Measurements from ENCODE around the gene GRAMD1B.
A peak's percentile ranks its signal among the peaks of the same experiment; 100 is the strongest.

The GRAMD1B gene

GRCh38 chr11:123578778-123579481 lies 148.9 kb downstream of the GRAMD1B start:
- no CpG with 5 or more reads among the region's 15 CpGs for WGBS (ENCODE audit: insufficient coverage, insufficient read length)

DNA sequence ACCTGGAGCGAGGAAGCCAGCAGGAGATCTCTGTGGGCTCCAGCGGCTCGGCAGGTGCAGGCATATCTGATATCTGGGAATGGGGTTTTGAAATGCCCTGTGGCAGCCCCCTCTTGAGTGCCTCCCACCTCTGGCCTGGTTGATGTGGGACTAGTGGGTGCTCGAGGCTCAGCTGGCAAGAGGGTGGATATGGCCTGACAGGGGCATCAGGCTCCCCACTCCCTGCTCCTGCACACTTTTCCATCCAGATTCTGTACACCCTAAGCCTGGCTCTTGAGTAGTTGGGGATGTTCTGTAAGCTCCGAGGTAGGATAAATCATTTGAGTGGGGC lies 149.4 kb downstream of the GRAMD1B start:
- no peak for DNase-seq (ENCODE audit: low read depth, low spot score)
- H3K4me3 ChIP-seq (ENCODE audit: low read length), result no peak overlapping the region
- H3K36me3 ChIP-seq (ENCODE audit: control insufficient read depth, insufficient read depth, low read length), result no peaks in the 10 kb centered on the region
- no peak overlapping the region for H3K27ac ChIP-seq (ENCODE audit: low read length)
- WGBS (ENCODE audit: insufficient coverage, insufficient read length), result no CpG with 5 or more reads among the region's 5 CpGs
- H3K4me1 ChIP-seq (ENCODE audit: control insufficient read depth, insufficient read depth, low read length), result no peaks in the 10 kb centered on the region
- no peaks in the 10 kb centered on the region for H3K9me3 ChIP-seq (ENCODE audit: control insufficient read depth, insufficient read depth, low read length)
- no peaks in the 10 kb centered on the region for H3K27me3 ChIP-seq (ENCODE audit: control insufficient read depth, insufficient read depth, low read length)

More at GRCh38 chr11:123578778-123579481, 148.9 kb downstream of the GRAMD1B start:
- no peaks in the 10 kb centered on the region for H3K9me3 ChIP-seq (ENCODE audit: control insufficient read depth, insufficient read depth, low read length)
- no peak overlapping the region for H3K4me3 ChIP-seq (ENCODE audit: low read length)
- DNase-seq (ENCODE audit: low read depth, low spot score), result no peak
- no peak overlapping the region for H3K27ac ChIP-seq (ENCODE audit: low read length)
- no peaks in the 10 kb centered on the region for H3K4me1 ChIP-seq (ENCODE audit: control insufficient read depth, insufficient read depth, low read length)
- no peaks in the 10 kb centered on the region for H3K36me3 ChIP-seq (ENCODE audit: control insufficient read depth, insufficient read depth, low read length)
- H3K27me3 ChIP-seq (ENCODE audit: control insufficient read depth, insufficient read depth, low read length), result no peaks in the 10 kb centered on the region

DNA sequence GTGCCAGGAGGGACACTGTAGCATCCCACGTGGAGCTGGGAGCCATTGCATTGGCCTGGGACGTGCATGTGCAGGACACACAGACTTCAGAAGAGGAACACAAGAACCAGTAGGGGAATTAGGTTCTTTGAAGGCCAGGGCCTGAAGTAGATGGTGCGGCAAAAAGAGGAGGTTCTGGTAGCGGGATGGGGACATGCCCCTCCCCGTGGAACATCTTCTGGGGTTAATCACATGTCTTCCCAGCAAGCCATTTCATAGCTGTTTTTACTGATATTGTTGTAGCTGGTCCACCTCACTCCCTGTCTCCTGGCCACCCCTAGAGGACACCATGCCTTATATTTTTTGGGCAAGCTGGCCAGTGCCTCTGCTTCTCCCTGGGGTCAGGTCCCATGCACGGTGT lies 150.1 kb downstream of the GRAMD1B start:
- Histone ChIP-seq H3K4me3 (ENCODE audit: low read length) (no peak overlapping the region), H3K36me3 (ENCODE audit: control insufficient read depth, insufficient read depth, low read length) (no peaks in the 10 kb centered on the region), H3K9me3 (ENCODE audit: control insufficient read depth, insufficient read depth, low read length) (no peaks in the 10 kb centered on the region), H3K4me1 (ENCODE audit: control insufficient read depth, insufficient read depth, low read length) (no peaks in the 10 kb centered on the region), H3K27me3 (ENCODE audit: control insufficient read depth, insufficient read depth, low read length) (no peaks in the 10 kb centered on the region), H3K27ac (ENCODE audit: low read length) (no peak overlapping the region)
- WGBS (ENCODE audit: insufficient coverage, insufficient read length), result no CpG with 5 or more reads among the region's 6 CpGs
- DNase-seq (ENCODE audit: low read depth, low spot score), result no peak

GRCh38 chr11:123580557-123581275 lies 150.6 kb downstream of the GRAMD1B start:
- WGBS (ENCODE audit: insufficient coverage, insufficient read length), result no CpG with 5 or more reads among the region's 25 CpGs
- H3K27me3 ChIP-seq (ENCODE audit: control insufficient read depth, insufficient read depth, low read length), result no peaks in the 10 kb centered on the region
- H3K4me1 ChIP-seq (ENCODE audit: control insufficient read depth, insufficient read depth, low read length), result no peaks in the 10 kb centered on the region
- H3K9me3 ChIP-seq (ENCODE audit: control insufficient read depth, insufficient read depth, low read length), result no peaks in the 10 kb centered on the region
- no peak overlapping the region for H3K4me3 ChIP-seq (ENCODE audit: low read length)
- H3K27ac ChIP-seq (ENCODE audit: low read length), result no peak overlapping the region
- peak; percentile 68 for DNase-seq (ENCODE audit: low read depth, low spot score)
- H3K36me3 ChIP-seq (ENCODE audit: control insufficient read depth, insufficient read depth, low read length), result no peaks in the 10 kb centered on the region

GRCh38 chr11:123581651-123582399 lies 151.8 kb downstream of the GRAMD1B start:
- Histone ChIP-seq H3K36me3 (ENCODE audit: control insufficient read depth, insufficient read depth, low read length) (no peaks in the 10 kb centered on the region), H3K4me1 (ENCODE audit: control insufficient read depth, insufficient read depth, low read length) (no peaks in the 10 kb centered on the region), H3K9me3 (ENCODE audit: control insufficient read depth, insufficient read depth, low read length) (no peaks in the 10 kb centered on the region), H3K4me3 (ENCODE audit: low read length) (no peak overlapping the region), H3K27me3 (ENCODE audit: control insufficient read depth, insufficient read depth, low read length) (no peaks in the 10 kb centered on the region), H3K27ac (ENCODE audit: low read length) (no peak overlapping the region)
- no CpG with 5 or more reads among the region's 22 CpGs for WGBS (ENCODE audit: insufficient coverage, insufficient read length)
- DNase-seq (ENCODE audit: low read depth, low spot score), result no peak

DNA sequence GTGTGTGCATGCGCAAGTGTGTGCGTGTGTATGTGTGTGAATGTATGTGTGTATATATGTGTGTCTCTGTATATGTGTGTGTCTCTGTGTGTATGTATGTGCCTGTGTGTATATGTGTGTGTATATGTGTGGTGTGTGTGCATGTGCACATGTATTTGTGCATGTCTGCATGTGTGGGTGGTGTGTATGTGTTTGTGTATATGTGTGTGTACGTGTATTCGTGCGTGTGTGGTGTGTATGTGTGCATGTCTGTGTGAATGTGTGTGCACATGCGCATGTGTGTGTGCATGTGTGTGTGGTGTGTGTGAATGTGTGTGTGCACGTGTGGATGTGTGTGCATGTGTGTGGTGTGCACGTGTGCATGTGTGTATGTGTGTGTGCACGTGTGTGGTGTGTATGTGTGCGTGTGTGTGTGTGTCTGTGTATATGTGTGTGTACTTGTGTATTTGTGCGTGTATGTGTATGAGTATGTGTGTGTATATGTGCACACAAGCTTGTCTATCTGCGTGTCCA lies 153.0 kb downstream of the GRAMD1B start:
- no peak overlapping the region for H3K27ac ChIP-seq (ENCODE audit: low read length)
- no peaks in the 10 kb centered on the region for H3K36me3 ChIP-seq (ENCODE audit: control insufficient read depth, insufficient read depth, low read length)
- H3K9me3 ChIP-seq (ENCODE audit: control insufficient read depth, insufficient read depth, low read length), result no peaks in the 10 kb centered on the region
- no peak overlapping the region for H3K4me3 ChIP-seq (ENCODE audit: low read length)
- no peaks in the 10 kb centered on the region for H3K4me1 ChIP-seq (ENCODE audit: control insufficient read depth, insufficient read depth, low read length)
- H3K27me3 ChIP-seq (ENCODE audit: control insufficient read depth, insufficient read depth, low read length), result no peaks in the 10 kb centered on the region
- WGBS (ENCODE audit: insufficient coverage, insufficient read length), result 100% methylated on average over 3 of the region's 12 CpGs
- DNase-seq (ENCODE audit: low read depth, low spot score), result no peak

- no peak overlapping the region for H3K27ac ChIP-seq (ENCODE audit: low read length)
- H3K9me3 ChIP-seq (ENCODE audit: control insufficient read depth, insufficient read depth, low read length), result no peaks in the 10 kb centered on the region
- no peaks in the 10 kb centered on the region for H3K27me3 ChIP-seq (ENCODE audit: control insufficient read depth, insufficient read depth, low read length)
- no peak overlapping the region for H3K4me3 ChIP-seq (ENCODE audit: low read length)
- H3K4me1 ChIP-seq (ENCODE audit: control insufficient read depth, insufficient read depth, low read length), result no peaks in the 10 kb centered on the region
- no peaks in the 10 kb centered on the region for H3K36me3 ChIP-seq (ENCODE audit: control insufficient read depth, insufficient read depth, low read length)
- no CpG with 5 or more reads among the region's 4 CpGs for WGBS (ENCODE audit: insufficient coverage, insufficient read length)
- no peak for DNase-seq (ENCODE audit: low read depth, low spot score)
Observed at GRCh38 chr11:123584186-123584585, 154.1 kb downstream of the GRAMD1B start.

- H3K4me1 ChIP-seq (ENCODE audit: control insufficient read depth, insufficient read depth, low read length), result no peaks in the 10 kb centered on the region
- no peak overlapping the region for H3K4me3 ChIP-seq (ENCODE audit: low read length)
- H3K36me3 ChIP-seq (ENCODE audit: control insufficient read depth, insufficient read depth, low read length), result no peaks in the 10 kb centered on the region
- H3K27ac ChIP-seq (ENCODE audit: low read length), result no peak overlapping the region
- DNase-seq (ENCODE audit: low read depth, low spot score), result no peak
- H3K9me3 ChIP-seq (ENCODE audit: control insufficient read depth, insufficient read depth, low read length), result no peaks in the 10 kb centered on the region
- no CpG with 5 or more reads among the region's 7 CpGs for WGBS (ENCODE audit: insufficient coverage, insufficient read length)
- H3K27me3 ChIP-seq (ENCODE audit: control insufficient read depth, insufficient read depth, low read length), result no peaks in the 10 kb centered on the region
Observed at GRCh38 chr11:123584737-123585136, 154.7 kb downstream of the GRAMD1B start.

DNA sequence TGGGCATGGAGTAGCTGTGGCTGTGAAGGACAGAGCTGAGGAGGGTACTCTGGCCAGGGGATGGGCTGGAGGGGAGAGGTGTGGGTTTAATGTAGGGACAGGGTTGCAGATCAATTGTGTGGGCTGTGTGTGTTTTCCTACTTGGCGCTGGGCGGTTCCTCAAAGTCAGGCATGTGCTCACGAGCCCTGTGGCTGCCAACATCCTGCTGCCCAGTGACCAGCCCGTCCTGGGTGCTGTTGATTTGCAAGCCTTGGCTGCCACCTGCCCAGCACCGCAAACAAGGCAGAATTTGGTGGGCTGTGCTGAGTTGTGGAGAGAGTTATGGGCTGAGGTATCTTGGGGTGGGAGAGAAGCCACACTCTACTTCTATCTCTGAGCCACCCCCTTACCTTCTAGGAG lies 155.1 kb downstream of the GRAMD1B start:
- Histone ChIP-seq H3K4me1 (ENCODE audit: control insufficient read depth, insufficient read depth, low read length) (no peaks in the 10 kb centered on the region), H3K36me3 (ENCODE audit: control insufficient read depth, insufficient read depth, low read length) (no peaks in the 10 kb centered on the region), H3K4me3 (ENCODE audit: low read length) (no peak overlapping the region), H3K27me3 (ENCODE audit: control insufficient read depth, insufficient read depth, low read length) (no peaks in the 10 kb centered on the region), H3K27ac (ENCODE audit: low read length) (no peak overlapping the region), H3K9me3 (ENCODE audit: control insufficient read depth, insufficient read depth, low read length) (no peaks in the 10 kb centered on the region)
- DNase-seq (ENCODE audit: low read depth, low spot score), result no peak
- WGBS (ENCODE audit: insufficient coverage, insufficient read length), result no CpG with 5 or more reads among the region's 5 CpGs

DNA sequence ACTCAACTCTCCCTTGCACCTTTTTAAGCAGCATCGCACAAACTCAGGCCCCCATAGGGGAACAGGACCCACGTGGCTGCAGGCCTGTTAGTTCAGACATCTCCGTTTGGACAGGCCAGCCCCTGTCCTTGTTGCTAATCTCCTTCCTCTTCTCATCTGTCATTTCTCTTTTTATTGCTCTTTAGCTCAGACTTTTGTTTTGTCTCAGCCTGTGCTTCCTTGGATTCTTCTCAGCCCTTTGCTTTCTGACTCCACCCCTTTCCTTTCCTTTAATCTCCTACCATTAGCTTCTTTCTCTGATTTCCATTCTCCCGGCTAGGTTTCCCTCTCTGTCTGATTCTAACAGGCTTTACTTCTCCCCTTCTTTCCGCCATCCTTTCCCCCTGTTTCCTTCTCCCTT lies 155.6 kb downstream of the GRAMD1B start:
- no CpG with 5 or more reads among the region's 5 CpGs for WGBS (ENCODE audit: insufficient coverage, insufficient read length)
- H3K4me3 ChIP-seq (ENCODE audit: low read length), result no peak overlapping the region
- no peaks in the 10 kb centered on the region for H3K36me3 ChIP-seq (ENCODE audit: control insufficient read depth, insufficient read depth, low read length)
- DNase-seq (ENCODE audit: low read depth, low spot score), result no peak
- no peaks in the 10 kb centered on the region for H3K4me1 ChIP-seq (ENCODE audit: control insufficient read depth, insufficient read depth, low read length)
- H3K9me3 ChIP-seq (ENCODE audit: control insufficient read depth, insufficient read depth, low read length), result no peaks in the 10 kb centered on the region
- no peak overlapping the region for H3K27ac ChIP-seq (ENCODE audit: low read length)
- H3K27me3 ChIP-seq (ENCODE audit: control insufficient read depth, insufficient read depth, low read length), result no peaks in the 10 kb centered on the region
